GM15510 (cell line): ENCODE measurements around the gene ZFYVE19.

ENCODE experiments used
- POLR2A ChIP-seq: IDR thresholded peaks from 3 replicates; pipeline ENCODE4 v1.6.1; 2011; ENCODE audit warnings: borderline replicate concordance; ENCODE audit not compliant: insufficient read length; ENCODE audit errors: extremely low read depth

Gene ZFYVE19

GRCh38 chr15:40790718-40791117, 16.2 kb upstream of the ZFYVE19 start:
- no peak for TF ChIP-seq POLR2A

DNA sequence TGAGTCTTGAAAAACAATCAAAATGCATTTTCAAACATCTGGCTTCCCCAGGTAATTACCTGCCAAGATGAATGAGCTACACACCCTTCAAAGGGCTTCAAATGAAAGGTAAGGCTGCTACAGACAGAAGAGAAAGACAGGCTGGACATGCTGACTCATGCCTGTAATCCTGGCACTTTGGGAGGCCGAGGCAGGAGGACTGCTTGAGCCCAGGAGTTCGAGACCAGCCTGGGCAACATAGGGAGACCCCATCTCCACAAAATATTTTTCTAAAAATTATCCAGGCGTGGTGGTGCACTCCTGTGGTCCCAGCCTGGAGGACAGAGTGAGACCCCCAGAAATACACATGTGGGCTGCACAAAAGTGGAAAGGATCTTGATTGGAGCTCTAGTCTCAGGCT, 14.5 kb upstream of the ZFYVE19 start:
- TF ChIP-seq POLR2A: no peak

- no peak for TF ChIP-seq POLR2A
Measured at GRCh38 chr15:40793216-40793989, 13.5 kb upstream of the ZFYVE19 start.

DNA sequence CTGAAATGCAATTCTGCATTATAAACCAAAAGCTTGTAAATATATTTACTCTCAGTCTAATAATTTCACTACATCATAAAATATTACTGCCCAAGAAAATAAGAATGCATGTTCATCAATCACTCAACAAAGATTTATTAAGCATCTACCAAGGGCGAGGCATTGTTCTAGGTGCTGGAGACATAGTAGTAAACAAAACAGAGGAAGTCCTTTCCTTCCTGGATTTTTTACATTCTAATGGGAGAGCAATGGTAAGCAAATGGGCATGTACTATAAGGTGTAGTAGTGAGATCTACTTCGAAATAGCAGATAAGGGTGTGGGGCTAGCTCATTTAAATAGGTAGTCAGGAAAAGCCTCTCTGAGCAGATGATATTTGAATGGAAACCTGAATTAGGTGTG, 10.8 kb upstream of the ZFYVE19 start:
- no peak for TF ChIP-seq POLR2A

DNA sequence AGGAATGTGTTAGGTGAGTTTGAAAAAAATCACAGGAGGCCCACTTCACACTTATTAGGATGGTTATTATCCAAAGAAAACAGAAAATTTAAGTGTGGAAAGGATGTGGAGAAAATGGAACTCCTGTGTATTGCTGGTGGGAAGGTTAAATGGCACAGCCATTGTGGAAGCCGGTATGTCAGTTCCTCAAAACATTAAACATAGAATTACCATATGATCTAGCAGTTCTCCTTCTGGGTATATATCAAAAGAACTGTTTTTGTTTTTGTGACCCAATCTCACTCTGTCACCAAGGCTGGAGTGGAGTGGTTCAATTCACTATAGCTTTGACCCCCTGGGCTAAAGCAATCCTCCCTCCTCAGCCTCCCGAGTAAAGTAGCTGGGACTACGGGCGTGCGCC, 10.4 kb upstream of the ZFYVE19 start:
- TF ChIP-seq POLR2A: no peak

- TF ChIP-seq POLR2A: no peak
Measured at GRCh38 chr15:40799523-40799922, 7.4 kb upstream of the ZFYVE19 start.

- no peak for TF ChIP-seq POLR2A
Measured at GRCh38 chr15:40803076-40803475, 3.8 kb upstream of the ZFYVE19 start.

DNA sequence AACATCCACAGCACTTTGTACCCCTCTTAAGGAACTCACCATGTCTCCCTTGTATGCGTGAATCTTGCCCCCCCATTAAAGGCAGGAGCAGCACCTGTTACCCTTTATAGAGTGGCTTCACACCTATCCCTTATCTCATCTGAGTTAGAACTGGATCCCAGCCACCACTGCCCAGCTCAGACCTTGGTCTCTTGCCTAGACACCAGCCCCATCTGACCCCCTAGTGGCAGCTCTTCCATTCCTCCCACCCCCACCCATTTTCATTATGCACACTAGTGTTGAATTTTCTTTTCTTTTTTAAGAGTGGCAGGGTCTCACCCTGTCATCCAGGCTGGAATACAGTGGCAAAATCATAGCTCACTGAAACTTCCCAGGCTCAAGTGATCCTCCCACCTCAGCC, 3.2 kb upstream of the ZFYVE19 start:
- no peak for TF ChIP-seq POLR2A

DNA sequence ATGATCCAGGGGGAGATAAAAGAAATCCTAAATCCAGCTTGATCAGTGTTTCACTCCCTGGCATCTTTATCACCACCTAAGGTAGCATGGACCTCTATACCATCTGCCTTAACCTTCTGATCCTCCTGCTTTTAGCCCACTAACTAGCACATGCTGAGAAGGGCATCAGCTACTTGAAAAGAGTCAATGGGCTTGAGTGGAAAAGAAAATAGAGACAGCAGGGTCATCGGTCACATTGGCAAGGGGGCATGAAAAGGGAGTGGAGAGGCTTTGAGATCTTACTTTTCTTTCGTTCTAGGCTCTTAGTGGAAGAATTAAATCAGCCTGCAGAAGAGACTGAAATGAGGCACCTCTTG, 239 bp upstream of the ZFYVE19 start:
- no peak for TF ChIP-seq POLR2A

DNA sequence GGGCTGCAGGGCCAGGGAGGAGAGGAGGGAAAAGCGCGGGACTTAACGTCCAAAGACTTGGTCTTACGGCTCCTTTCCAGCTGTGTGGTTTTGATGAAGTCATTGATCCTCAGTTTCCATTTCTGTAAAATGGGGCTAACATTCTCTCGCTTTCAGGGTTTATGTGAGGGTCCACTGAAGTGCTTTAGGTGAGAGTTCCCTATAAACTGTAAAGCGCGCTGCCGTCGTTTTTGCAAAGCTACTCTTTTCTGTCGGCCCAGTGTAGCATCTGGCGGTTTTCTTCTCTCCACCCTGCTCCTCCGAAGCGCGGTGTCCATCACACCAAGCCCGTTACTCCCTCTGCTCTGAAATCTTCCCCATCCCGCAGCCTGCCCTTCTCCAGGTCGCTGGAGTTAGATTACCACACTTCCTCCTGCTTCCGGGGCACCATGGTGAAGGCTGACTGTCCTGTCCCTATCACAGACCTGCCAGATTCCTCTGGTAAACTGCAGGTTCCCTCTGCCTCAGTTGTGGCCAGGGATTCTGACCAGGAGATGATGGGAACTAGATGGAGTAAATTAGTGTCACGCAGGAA, 1.1 kb downstream of the ZFYVE19 start:
- TF ChIP-seq POLR2A: no peak

- TF ChIP-seq POLR2A: no peak
Measured at GRCh38 chr15:40808861-40809450, 2.1 kb downstream of the ZFYVE19 start.

- no peak for TF ChIP-seq POLR2A
Measured at GRCh38 chr15:40812721-40813425, 6.0 kb downstream of the ZFYVE19 start.

GRCh38 chr15:40815042-40815698, 8.3 kb downstream of the ZFYVE19 start:
- no peak for TF ChIP-seq POLR2A

DNA sequence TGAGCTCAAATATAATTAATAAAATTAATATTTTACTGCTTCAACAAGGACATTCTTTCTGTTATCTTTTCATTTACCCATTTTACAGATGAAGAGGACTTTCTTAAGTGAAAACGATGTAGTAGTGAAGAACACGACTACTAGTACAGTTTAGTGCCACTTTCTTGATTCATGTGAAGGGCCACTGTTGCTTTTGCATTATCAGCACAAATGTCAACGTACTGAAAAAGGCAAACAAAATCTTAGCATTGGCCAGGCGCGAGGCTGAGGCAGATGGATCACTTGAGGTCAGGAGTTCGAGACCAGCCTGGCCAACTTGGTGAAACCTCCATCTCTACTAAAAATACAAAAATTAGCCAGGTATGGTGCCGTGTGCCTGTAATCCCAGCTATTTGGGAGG, 12.2 kb downstream of the ZFYVE19 start:
- no peak for TF ChIP-seq POLR2A

- TF ChIP-seq POLR2A: no peak
Measured at GRCh38 chr15:40821195-40821594, 14.3 kb downstream of the ZFYVE19 start.

DNA sequence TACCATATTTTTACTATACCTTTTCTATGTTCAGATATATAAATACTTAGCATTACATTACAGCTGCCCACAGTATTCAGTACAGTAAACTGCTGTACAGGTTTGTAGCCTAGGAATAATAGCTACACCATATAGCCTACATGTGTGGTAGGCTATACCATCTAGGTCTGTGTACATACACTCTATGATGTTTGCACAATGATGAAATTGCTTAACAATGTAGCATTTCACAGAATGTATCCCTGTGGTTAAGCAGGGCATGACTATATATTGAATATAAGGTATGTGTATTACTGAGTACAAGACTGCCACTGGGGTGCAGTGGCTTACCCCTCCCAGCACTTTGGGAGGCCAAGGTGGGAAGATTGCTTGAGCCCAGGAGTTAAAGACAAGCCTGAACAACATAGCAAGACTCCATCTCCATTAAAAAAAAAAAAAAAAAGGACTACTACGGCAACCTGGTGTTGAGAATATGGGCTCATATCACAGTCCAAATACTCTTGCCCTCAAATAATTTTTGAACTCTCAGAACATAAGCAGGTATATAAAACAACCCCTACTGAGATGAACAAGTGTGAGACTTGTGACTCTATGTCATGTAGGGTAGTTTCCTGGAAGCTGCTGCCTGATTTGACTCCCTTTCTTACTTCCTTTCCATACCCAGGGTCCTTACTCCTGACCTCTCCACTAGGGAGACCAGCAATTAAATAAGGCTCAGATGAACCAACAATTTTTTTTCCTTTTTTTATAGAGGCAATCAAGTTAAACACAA, 16.9 kb downstream of the ZFYVE19 start:
- no peak for TF ChIP-seq POLR2A
